GM21576 (cell line): ENCODE results near the gene COA5.
A peak's percentile ranks its signal among the peaks of the same experiment; 100 is the strongest.

Experiments used
- ATAC-seq: cut with Tn5 transposase; IDR thresholded peaks from one replicate; pipeline ENCODE4 v1.9.1; 2021; ENCODE audit warnings: mild to moderate bottlenecking, moderate library complexity; ENCODE audit not compliant: unreplicated experiment

Gene COA5, protein sequence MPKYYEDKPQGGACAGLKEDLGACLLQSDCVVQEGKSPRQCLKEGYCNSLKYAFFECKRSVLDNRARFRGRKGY

DNA sequence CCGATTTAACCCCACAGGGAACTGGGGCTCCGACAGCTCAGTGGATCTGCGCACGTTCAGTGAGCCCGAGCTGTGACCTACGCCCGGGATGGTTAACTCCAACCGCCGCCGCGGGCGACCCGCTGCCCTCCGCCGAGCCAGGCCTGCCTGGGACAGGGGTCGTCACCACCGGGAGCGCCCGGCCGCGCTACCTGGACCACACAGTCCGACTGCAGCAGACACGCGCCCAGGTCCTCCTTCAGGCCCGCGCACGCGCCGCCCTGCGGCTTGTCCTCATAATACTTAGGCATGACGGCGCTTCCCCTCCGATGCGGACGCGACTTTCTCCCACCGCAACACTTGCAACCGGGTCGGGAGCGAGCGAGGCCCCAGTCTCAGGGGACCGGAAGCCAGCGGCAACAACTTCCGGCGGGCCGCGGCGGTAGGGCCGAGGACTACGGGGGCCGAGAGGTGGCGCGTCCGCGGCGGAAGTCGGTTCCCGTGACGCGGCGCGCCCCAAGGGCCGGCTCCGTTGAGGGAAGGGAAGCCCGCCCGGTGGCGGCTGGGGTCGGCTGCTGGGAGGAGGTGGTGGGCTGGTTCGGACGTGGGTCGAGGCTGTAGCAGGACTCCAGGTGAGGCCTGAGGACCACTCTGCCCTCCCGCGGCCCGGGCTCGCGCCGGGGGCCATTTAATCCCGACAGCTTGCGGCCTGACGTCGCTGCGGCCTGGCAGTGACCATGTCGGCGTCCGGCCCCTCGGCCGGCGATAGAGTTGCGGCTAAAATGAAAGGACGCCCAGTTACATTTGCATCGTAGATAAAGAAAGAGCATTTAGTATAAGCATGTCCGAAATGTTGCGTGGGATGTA is at the start of gene COA5, which contains the start of gene UNC50:
Gene COA5 (minus strand): TSS at position 397 of the 846 bp plus-strand sequence. CDS start 107 bp downstream, at position 290.
Gene UNC50 (plus strand): TSS at position 474 of the 846 bp plus-strand sequence. CDS start 1,171 bp downstream, outside the sequence.
- peak; percentile 82 for ATAC-seq

DNA sequence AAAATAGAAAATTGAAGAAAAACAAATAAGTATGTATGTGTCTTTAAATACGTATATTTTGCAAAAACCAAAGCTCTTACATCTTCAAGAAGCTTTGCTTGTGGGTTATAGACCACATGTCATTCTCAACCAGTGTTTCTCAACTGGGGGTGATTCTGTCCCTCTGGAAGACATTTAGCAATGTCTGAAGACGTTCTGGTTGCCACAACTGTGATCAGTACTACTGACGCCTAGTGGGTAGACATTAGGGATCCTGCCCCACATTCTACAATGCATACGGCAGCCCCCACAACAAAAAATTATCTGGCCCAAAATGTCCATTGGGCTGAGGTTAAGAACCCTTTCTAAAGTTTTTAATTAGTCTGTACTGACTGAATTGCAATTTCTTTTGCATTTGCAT is 48.5 kb upstream of the COA5 start:
- ATAC-seq: no peak

DNA sequence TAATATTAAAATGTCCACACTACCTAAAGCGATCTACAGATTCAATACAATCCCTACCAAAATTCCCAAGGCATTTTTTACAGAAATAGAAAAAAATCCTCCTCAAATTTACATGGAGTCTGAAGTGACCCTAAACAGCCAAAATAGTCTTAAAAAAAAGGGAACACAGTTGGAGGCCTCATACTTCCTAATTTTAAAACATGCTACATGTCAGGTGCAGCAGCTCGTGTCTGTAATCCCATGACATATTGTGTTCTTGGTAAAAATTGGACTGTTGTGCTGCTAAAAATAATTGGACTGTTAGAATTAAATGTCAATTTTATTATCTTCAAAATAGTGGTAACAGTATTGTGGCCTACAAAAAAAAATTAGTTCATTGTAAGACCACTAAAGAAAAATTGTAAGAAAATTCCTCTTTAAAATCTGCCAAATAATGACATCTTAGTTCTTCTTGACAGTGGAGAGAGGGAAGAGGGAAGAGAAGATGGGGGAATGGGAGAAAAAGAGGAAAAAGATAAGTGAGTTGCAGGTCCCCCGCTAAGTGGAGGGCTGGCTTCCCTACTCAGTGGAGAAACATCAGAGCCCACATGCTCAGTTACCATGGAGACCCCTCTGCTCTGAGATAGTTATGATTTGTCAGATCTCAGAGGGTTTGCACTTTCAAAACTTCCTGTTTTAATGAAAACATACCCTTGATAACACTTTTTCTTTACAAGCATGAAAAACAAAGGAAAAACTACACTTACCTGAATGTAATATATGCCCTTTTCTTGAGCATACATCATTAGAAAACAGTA is 46.6 kb upstream of the COA5 start:
- no peak for ATAC-seq

DNA sequence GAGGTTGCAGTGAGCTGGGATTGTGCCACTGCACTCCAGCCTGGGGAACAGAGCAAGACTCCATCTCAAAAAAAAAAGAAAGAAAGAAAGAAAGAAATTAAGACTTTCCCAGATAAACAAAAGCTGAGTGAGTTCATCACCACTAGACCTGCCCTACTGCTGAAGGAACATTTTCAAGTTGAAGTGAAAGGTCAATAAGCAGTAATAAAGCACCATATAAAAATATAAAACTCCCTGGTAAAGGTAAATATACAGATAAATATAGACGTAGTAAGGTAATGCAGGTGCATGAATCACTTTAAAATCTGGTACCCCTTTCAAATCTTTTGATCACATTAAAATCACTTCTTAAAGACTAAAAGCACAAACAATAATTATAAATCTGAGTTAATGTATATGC is 42.7 kb upstream of the COA5 start:
- no peak for ATAC-seq

DNA sequence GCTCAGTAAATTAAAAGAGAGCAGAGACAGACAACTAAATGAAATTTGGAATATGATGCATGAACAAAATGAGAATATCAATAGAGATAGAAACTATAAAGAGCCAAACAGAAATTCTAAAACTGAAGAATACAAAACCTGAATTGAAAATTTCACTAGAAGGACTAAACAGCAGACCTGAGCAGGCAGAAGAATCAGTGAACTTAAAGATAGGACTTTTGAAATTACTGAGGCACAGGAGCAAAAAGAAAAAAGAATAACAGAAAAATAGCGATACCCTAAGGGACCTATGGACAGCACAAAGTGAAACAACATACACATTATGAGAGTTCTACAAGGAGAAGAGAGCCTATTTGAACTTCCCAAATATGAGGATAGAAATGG is 41.7 kb upstream of the COA5 start:
- ATAC-seq: no peak

DNA sequence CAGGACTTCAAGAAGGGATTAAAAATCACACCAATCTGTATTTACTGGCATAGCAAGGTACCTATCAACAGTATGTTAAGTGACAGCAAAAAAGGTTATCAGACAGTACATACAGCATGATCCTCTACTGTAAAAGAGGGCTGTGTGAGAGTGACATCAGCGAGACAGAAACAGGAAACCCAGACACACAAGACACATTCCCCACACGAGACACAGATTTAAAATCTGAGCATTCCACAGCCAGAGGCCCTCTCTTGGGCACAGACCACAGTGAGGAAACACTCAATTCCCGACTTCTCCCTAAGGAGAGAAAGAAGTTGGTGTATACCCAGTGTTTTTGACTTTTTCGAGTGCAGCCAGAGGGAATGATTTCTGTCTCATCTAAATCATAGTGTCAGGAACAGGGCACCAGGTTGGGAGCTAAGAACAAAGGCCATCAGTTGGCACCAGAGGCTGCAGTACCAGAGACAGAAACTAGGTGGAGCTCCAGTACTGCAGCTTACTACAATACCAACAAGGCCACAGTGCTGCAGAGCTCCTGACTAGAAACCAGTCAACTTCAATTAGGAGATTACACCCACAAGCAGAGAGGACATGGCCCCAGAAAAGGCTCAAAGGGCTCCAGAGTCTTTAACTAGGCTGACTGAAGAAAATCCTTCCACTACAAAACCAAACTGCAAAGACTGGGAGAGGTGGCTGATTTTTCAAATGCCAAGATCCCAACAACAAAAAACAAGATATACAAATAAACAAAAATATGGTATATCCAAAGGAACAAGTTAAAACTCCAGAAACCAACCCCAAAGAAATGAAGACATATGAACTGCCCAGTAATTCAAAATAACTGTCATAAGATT is 41.1 kb upstream of the COA5 start:
- ATAC-seq: no peak

DNA sequence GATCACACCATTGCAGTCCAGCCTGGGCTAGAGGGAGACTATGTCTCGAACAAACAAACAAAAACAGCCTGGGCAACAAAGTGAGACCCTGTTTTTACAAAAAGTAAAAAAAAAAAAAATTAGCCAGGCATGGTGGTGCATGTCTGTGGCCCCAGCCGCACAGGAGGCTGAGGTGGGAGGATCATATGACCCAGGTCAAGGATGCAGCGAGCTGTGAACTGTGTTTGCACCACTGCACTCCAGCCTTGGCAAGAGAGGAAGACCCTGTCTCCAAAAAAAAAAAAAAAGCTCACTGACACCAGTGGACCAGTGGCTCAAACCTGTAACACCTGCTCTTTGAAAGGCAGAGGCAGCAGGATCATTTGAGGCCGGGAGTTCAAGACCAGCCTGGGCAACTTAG is 40.1 kb upstream of the COA5 start:
- no peak for ATAC-seq

DNA sequence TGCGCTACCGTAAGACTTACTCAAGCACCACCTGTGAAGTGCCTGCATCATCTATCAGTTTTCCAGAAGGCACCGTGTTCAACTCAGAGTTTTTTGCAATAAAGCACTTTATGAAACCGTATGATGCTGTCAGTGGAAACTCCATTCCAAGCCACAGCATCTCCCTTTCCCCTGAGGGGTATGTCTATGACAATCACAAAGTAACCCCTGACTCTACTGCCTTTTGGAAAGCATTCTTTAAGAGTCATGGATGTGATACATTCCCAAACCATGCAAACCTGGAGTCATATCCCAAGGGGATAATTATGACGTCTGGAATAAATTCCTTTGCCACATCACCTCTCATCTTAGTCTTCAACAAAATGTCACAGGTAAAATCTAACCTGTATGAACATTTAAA is 39.3 kb upstream of the COA5 start:
- no peak for ATAC-seq

DNA sequence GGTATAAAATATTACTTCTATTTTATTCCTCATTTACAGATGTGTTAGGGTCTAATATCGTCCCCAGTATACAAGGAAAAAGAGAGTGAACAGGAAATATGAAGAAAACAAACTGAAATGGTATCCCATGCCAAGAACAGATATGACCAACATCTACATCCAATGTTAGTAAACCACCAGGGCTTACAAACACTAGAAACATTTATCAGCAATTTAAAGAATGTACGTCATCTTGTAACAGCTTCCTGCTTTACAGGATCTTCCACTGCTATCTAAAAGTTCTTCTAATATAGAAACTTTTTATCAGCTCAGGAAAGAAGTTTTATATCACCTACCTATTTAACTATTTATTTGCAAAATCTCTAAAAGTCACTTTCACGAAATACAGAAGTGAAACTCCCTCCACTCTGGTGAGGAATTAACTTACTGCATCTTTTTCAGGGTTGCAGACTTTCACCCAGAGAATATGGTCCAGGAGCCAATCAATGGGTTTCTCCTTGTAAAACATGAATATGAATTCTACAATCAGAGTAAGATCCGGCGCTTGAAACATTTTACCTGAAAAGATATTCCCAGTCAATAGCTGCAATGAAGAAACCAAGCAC is 35.3 kb upstream of the COA5 start:
- ATAC-seq: no peak

DNA sequence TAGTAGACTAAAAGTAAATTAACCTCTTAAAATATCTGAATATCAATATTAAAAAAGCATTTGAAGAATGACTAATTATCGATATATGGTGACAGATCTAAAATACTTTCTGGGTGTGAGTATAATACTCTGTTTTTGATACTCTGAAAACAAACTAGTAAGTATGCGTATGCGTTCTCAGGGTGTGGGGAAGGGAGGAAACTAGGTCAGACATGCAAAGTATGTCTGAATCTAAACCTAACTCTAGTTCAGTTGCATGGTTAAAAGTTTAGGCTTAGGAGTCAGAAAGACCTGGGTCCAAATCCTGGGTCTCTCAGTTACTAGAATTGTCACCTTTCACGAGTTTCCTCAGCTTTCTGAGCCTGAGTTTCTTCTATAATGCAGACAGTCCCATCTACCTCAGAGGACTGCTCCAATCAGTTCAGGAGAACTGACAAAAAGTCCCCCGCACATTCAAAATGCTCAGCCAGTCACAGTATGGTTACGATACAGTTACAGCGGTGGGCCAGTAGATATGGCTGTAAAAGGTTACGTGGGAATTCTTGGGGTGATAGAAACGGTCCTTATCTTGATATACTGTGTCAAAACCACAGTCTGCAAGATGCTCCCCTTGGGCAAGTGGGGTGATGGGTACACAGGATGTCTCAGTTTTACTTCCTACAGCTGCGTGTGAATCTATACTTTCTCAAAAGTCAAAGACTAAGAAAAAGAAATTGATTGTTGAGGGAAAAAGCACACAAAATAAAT is 29.3 kb upstream of the COA5 start:
- ATAC-seq: peak; percentile 80

DNA sequence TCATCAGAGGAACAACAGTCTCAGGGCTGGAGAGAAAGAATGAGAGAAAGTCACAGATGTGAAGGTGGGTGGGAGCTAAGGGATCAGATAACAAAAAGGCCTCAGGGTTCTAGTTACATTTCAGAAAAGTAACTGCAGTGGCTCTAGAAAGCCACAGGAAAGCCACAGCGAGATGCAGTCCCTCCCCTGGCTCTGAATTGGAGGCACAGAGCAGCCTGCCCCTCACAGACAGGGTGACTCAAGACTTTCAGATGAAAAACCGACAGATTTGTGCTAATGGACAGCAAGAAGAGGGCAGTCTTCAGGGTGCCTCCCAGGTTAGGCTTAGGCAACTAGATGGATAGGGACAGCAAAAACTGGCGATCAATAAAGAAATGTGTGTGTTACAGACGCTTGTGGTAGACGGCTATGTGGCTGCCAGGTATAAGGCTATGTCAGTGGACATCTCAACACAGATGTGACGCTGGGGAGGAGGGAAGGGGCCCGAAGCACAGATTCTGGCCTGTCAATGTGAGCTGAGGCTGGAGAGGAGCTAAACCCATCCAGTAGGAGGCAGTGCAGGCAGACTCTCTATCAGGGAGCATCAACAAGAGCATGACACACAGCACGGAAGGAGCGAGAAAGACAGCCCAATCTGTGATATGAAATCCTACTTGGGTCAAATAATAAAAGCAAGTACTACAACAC is 26.2 kb upstream of the COA5 start:
- ATAC-seq: no peak

DNA sequence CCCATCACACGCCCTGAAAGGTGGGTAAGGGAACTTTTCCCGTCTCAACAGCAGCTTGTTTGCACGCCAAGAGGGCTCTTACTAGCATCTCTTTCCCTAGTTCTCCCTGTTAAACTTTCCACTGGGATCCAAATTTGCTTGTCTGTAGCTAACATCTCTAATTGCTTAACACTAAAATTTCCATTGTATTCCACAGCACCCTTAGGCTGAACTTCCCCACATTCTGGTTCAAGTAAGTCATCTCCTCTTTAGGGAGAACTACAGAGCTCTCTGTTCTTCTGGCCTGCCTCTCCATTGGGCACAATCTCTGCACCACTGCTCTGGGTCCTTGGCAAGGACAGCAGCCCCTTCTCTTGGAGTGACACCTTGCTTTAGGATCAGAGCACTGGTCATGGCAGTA is 24.0 kb upstream of the COA5 start:
- ATAC-seq: no peak

DNA sequence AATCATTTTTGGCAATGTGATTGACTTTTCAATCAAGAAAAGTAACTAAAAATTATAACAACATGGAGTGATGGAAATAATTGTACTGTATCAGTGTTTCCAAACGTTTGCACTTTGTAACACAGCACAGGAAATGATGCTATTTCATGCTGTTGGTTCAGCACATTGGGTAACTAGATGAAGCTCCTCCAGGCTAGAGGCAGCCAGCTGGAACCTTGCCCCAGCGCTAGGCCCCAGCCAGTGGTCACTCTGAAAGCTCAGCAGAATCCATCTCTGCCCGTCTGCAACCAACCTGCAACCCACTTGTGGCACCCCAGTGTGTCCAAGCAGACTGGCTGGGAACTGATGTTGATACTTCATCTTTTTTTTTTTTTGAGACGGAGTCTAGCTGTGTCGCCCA is 15.3 kb upstream of the COA5 start:
- no peak for ATAC-seq

DNA sequence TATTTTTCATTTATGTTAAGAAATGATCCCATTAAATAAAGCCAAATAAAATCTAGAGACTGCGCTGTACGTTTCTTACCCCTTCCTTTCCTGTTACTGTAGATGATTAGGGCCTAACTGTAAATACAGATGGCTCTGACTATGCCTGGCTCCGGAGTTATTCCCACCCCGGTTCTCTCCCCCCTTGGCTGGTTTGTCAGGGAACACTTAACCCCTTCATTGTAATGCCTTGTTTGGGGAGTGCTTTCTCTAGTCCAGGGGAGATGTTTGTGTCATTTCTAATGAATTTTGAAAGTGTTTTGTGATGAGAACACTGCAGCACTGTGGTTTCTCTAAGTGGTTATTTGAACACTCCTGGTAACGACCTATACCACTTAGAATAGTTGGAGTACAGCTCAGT is 8.8 kb upstream of the COA5 start:
- no peak for ATAC-seq

DNA sequence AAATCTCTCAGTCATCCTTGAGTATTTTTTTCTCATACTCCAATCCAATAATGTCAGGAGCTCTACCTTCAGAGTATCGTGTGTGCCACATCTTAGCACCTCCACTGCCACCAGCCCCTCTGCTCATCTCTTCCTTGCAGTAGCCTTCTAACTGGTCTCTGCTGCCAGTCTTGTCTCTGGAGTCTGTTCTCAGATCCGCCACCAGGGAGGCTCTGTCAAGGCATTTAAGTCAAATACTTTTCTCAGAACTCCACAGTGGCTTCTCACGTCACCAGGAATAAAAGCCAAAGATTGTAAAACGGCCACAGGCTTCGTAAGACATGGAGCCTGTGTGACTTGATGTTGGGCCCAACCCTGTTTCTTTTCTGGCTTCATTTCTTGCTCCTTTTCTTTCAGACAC is 7.2 kb upstream of the COA5 start:
- no peak for ATAC-seq

DNA sequence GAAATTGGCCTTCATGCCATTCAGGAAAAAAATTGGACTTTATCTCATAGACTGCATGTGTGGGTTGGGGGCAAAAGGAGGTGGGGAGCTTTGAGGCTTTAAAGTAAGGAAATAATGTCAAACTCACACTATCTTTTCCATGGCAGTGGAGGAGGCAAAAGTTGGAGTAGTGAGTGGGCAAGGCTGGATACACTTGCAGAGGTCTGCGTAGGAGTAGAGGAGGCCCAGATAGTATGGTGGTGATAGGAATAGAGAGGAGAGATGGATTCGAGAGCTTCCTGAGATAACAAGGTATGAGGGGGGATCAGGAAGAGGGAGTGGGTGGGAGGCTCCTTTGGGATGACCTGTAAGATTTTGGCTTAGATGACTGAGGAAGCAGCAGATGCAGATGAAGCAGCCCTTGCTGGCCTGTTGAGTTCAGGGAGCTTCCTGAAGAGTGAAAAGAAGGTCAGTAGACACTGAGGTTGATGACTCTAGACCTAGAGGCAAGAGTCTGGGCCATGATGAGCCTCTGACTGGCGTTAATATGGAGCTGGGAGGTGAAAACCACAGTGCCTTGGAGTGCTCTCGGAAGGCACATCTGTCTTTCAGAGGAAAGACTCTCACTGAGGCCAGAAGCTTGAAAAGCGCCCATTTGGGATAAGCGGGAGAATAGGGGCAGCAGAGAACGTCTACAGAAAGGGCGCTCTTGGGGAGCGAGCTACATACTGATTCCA is 5.9 kb upstream of the COA5 start:
- ATAC-seq: no peak

DNA sequence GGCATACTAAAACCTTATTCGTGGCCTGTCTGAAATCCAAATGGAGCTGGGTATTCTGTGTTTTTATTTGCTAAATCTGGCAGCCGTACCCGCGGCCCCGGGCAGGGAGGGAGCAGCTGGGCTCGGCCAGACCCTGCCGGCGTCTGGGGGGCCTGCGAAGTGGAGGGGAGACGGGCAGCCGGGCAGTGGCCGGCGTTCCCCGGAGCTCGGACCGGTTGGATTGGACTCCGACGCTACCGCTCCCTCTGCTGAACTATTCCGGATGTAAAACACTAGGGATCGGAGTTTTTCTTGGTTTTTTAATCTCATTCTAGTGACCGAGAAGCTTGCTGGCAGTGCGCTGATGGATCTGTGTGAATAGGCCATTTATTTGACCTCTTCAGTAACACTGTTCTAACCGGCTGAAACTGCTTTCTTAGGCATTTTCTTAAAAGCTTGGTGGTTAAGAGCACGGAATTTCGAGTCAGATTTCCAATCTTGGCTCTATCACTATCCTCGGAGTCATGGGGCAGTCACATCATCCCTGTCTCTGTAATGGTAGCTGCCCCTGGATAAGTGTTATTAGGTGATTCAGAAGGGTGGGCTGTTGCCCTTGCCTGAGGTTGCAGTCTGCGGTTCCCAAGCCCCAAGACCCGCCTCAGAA is 771 bp upstream of the COA5 start:
- no peak for ATAC-seq

DNA sequence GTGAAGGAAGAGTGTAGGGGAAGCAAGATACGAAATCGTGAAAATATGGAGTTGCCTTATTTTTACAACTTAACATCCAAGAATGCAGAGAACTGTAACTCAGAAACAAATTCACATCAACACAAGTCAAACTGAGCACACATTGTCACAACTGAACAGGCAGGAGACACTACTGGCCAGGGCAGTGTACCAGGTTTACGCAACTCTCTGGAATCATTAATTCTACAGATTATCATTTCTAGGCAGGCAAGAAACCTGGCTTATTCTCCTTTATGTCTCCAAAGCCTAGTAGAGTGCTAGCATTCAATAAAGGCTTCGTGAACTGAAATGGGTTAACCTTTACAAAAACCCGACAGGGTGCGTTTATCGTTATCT is 584 bp downstream of the COA5 start:
- ATAC-seq: no peak
